LNCaP clone FGC (cell line): ENCODE measurements around the gene RASL10A.
"Not testable (repeated sequence)": the region's sequence is repeated elsewhere in the genome, so short reads cannot be mapped to it uniquely, and the experiment has no call there.

ENCODE experiments used
- DNase-seq: peaks from one replicate; pipeline ENCODE4 v3.0.0-alpha.2; 2011; ENCODE audit warnings: low read depth
- H3K4me3 ChIP-seq: 2 replicates; pipeline ENCODE4 v1.5.1; 2011; ENCODE audit warnings: mild to moderate bottlenecking, low read depth, low read length, control low read depth
- TF ChIP-seq, protein P1 (sequence below): IDR thresholded peaks from 2 replicates; pipeline ENCODE4 v1.5.1; 2012; ENCODE audit warnings: mild to moderate bottlenecking; ENCODE audit not compliant: control insufficient read depth, insufficient read depth; ENCODE audit errors: extremely low read depth

Gene RASL10A

DNA sequence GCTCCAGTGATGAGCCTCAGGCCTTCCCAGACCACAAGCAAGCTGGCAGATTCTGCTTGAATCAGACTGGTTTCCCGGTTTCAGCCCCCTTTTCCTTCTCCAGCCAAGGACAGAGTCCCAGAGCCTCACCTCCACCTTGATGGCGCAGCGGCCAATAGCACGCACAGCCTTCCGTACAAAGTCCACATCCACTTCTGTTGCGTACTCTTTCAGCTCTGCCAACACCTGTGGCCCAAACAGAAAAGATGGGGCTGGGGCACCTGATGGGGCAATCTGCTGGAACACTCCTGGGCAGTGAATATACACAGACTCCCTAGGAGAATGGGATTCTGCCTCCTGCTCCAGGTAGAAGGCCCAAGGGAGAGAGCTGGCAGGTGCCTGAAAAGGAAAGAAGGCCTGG, 35.5 kb upstream of the RASL10A start:
- no peak for DNase-seq
- TF ChIP-seq, protein P1, sequence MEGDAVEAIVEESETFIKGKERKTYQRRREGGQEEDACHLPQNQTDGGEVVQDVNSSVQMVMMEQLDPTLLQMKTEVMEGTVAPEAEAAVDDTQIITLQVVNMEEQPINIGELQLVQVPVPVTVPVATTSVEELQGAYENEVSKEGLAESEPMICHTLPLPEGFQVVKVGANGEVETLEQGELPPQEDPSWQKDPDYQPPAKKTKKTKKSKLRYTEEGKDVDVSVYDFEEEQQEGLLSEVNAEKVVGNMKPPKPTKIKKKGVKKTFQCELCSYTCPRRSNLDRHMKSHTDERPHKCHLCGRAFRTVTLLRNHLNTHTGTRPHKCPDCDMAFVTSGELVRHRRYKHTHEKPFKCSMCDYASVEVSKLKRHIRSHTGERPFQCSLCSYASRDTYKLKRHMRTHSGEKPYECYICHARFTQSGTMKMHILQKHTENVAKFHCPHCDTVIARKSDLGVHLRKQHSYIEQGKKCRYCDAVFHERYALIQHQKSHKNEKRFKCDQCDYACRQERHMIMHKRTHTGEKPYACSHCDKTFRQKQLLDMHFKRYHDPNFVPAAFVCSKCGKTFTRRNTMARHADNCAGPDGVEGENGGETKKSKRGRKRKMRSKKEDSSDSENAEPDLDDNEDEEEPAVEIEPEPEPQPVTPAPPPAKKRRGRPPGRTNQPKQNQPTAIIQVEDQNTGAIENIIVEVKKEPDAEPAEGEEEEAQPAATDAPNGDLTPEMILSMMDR: no peak
- no peak overlapping the region for H3K4me3 ChIP-seq

DNA sequence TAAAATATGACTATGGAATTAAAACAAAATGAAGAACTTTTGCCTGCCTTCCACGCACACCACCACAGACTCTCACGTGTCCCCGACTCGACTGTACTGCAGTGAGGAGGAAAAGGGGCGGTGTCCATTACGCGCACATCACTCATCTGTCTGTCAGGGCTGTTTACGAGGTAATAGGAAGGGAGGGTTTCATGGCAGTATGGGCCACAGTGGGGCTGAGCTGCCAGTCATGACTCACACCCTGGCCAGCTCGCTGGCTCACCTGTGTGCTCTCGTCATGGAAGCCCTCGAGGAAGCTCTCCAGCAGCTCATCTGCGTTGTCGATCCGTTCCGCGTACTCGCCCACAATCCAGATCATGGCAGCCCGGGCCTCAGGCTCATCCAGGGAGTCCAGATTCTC, 33.5 kb upstream of the RASL10A start:
- no peak overlapping the region for H3K4me3 ChIP-seq
- TF ChIP-seq, protein P1: no peak
- DNase-seq: no peak

DNA sequence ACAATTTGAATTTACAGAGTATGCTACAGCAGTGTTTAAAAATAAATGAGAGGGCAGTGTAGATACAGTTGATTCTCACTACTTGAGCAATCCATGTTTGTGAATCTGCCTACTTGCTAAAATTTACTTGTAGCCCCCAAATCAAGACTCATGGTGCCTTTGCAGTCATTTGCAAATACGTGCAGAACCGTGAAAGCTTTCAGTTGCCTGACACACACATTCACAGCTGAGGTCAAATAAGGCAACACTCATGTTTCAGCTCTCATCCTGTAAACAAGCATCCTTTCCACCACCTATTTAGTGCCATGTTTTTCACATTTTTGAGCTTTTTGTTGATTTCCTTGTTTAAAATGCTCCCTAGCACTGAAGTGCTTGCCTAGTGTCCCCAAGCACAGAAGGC, 32.5 kb upstream of the RASL10A start:
- TF ChIP-seq, protein P1: no peak
- H3K4me3 ChIP-seq: no peak overlapping the region
- DNase-seq: no peak

DNA sequence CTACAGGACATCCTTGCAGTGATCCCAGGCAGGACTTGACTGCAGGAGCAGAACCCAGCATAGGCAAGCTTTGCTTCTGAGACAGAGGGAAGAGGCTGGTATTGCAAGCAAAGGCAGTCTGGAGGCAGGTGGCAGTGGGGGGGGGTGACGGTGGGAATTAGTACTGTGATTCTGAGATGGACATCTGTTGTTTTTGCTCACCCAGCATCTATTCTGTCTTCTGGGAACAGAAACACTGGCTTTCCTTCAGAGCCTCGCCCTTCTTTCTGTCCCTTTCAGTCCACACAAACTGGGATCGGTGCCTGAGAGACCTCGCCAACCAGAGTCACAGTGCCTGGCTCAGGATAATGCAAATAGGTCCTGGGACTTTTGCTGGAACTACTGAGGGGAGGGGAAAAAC, 31.2 kb upstream of the RASL10A start:
- TF ChIP-seq, protein P1: no peak
- no peak overlapping the region for H3K4me3 ChIP-seq
- peak; percentile 65 for DNase-seq

DNA sequence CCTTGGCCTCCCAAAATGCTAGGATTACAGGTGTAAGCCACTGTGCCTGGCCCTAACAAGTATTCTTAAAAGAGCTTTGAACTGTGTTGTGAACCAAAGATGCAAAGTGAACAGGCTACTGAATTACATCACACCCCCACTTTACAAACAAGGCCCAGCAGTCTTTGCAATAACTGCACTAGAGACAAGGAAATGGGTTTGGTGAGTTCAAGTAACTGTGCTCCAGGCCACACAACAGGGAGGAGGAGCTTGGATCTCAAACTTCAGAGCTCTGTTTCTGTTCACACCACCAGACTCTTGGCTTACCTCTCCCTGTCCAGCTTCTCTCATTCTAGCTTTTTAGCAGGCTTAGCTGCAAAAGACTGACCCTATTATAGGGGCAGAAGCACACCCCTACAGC, 30.4 kb upstream of the RASL10A start:
- no peak overlapping the region for H3K4me3 ChIP-seq
- TF ChIP-seq, protein P1: no peak
- peak; percentile 61 for DNase-seq

DNA sequence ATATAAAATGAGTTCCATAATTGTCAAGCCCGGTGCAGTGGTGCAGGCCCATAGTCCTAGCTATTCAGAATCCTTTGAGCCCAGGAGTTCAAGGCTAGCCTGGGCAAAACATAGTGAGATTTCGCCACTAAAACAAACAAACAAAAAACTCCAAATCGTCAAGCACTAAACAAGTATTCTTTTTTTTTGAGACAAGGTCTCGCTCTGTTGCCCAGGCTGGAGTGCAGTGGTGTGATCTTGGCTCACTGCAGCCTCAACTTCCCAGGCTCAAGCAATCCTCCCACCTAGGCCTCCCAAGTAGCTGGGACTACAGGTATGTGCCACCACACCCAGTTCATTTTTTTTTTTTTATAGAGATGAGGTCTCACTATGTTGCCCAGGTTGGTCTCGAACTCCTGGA, 29.4 kb upstream of the RASL10A start:
- not testable (repeated sequence) for DNase-seq, H3K4me3 ChIP-seq

DNA sequence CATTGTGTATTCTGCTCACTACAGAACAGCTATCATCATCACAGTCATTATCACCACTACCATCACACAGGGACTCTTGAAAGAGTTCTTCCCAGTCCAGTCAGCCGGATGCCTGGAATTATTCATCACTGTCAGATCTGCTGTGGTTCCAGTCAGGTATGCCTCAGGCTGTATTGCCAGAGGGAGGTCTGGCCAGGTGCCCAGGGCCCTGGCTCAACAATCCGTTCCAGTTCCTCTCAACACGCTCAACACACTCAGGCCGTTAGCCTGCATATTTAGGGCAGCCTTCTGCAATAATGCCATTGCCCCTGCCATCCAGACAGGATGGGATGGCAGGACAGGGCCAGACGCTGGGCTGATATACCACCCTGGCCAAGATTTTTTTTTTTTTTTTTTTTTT, 28.6 kb upstream of the RASL10A start:
- TF ChIP-seq, protein P1: no peak
- peak; percentile 90 for DNase-seq
- no peak overlapping the region for H3K4me3 ChIP-seq
